HG02973 (cell line): ENCODE results near the gene TMEM115.

ENCODE experiments used
- ATAC-seq: cut with Tn5 transposase; IDR thresholded peaks from one replicate; pipeline ENCODE4 v1.9.1; 2021; ENCODE audit warnings: moderate library complexity; ENCODE audit not compliant: unreplicated experiment

Gene TMEM115

DNA sequence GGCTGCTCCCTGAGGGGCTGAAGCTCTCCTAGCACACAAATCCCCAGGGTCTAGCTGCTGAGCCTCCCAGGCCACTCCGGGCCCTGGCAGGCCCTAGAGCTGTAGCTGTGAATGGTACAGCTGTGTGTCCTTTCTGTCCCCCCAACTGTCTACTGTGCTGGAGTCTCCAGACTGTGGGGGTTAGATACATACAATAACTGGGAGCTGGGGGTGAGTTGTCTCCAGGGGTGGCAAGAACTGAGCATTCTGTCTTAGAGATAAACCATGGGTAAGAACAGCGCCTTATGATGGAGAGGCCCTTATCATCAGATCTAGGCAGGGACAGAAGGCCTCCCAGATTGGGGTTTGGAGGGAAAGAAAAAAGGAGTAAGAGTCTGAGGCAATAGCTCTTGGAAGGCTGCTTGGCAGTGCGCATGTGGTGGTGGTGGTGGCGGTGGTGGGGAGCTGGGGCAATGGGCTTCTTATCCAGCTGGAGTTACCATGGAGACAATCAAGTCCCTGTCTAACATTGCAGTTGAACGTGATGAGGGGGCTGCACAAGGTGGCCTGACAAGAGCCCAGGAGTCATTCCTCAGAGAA lies 5.0 kb downstream of the TMEM115 start:
- no peak for ATAC-seq

DNA sequence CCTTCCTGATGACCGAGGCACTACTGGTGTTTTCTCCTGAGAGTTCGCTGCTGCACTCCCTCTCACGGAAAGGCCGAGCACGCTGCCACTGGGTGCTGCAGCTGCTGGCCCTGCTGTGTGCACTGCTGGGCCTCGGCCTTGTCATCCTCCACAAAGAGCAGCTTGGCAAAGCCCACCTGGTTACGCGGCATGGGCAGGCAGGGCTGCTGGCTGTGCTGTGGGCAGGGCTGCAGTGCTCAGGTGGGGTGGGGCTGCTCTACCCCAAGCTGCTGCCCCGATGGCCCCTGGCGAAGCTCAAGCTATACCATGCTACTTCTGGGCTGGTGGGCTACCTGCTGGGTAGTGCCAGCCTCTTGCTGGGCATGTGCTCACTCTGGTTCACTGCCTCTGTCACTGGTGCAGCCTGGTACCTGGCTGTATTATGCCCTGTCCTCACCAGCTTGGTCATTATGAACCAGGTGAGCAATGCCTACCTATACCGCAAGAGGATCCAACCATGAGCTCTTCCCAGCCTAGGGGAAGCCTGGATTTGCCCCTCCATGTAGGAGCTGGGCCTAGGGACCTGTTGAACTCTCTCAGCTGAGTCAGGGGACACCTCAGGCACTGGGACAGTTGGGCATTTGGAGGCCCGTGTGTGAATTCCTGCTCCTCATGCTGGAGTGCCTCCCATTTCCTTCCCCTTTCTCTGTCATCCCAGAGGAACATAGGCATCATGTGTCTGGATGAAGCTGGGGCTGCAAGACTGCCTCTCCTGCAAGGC lies 5.9 kb downstream of the TMEM115 start:
- no peak for ATAC-seq

DNA sequence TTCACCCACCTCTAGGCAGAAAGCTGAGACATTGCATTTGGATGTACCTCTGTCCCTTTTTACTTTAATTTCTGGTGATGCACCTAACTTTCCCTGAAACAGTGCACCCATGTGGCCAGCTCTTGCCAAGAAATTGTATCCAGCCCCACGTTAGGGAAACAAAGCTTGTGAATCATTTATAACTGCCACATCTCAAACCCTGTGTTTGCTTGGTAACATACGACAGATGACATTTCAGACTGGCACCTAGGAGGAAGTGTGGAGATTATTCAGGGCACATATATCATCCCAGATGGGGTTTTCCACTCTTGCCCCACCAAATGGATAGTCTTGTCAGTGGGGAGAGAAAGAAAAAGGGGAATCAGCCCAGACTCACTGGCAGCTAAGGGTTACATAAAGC lies 6.5 kb downstream of the TMEM115 start:
- no peak for ATAC-seq

DNA sequence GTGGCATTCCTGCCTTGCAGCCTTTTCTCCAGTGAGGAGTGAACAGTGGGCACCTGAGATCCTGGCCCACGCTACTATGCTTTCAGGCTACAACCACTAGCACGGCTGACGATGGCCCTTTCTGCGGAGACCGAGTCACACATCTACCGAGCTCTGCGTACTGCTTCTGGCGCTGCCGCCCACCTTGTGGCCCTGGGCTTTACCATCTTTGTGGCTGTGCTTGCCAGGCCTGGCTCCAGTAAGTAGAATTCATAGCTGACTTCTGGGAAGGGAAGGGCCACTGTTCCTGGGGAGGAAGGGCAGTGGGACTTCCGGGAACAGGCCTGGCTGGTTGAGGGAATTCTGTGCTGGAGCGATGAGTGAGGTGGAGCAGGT lies 8.0 kb downstream of the TMEM115 start:
- ATAC-seq, result no peak

DNA sequence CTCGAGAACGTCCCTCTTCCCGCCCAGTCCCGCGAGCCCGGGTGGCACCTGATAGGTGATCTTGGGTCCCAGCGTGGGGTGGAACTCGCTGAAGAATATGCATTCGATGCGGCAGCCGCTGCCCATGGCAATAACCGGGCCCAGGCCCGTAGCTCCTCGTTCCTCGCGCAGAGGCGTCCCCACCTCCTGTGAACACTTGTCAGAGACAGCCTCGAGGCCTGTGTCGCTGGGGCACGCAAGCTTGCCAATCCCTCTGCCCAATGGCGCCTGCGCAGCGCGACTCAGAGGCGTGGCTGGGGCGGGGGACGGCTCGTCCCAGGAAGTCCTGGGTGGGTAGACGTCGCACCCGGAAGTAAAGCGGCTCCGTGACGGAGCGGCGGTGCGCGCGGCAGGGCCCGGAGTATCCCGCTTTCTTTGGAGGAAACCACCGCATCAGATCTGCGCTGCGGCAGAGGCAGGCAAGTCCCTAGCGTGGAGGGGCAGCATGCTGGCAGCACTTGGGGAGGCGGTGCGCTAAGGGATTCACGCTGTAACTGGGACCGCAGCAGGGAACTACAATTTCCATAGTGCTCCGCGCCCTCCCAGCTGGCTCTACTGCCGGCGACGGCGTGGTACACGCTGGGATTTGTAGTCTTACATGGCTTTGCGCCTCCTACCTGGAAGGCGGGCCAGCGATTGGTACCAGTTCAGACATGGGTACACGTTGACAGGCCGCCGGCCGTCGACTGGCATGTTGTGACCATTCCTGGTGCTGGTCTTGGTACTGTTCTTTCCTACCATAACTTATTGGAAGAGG lies 8.6 kb downstream of the TMEM115 start, which contains the start of the genes CYB561D2 and NPRL2:
CYB561D2 (plus strand) TSS at position 336 of the 796 bp plus-strand sequence. CDS start 572 bp downstream, outside the sequence.
NPRL2 (minus strand) TSS at position 249 of the 796 bp plus-strand sequence; CDS start at position 126, 123 bp downstream.
- ATAC-seq, result peak; percentile 74

DNA sequence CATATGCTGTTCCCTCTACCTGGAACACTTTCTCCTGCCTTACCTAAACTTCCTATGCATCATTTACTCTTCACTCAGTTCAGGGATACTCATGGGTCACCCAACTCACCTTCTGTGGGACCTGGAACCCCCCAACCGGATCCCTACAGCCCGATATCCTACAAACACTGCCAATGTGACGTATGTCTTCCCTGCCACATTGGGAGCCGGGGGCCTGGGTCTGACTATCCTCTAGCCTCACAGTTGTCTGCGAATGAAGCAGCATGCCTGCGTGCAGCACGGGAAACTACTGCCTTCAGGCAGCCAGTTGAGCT lies 9.2 kb downstream of the TMEM115 start:
- ATAC-seq, result no peak

DNA sequence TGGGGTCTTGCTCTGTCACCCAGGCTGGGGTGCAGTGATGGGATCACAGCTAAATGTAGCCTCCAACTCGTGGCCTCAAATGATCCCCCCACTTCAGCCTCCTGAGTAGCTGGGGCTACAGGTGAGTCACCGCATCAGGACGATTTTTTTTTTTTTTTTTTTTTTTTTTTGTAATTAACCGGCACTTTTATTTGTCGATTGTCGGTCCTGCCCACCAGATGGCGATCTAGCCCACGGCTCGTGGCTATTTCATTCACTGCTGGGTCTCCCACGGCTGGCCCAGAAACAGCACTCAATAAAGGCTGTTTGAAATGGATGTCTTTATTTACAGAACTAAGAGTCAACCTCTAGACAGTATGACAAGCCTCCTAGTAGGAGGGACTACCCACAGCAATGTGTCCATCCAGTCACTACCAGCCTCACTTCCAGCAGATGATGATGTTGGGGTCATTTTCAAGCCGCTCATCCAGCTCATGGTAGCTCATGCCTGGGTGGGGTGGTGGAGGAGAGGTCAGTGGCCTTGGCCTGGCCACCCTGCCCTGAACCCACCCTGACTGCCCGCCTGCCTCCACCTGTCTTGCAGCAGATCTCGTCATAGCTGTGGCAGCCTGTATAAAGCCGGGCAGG lies 12.0 kb downstream of the TMEM115 start:
- ATAC-seq, result no peak

DNA sequence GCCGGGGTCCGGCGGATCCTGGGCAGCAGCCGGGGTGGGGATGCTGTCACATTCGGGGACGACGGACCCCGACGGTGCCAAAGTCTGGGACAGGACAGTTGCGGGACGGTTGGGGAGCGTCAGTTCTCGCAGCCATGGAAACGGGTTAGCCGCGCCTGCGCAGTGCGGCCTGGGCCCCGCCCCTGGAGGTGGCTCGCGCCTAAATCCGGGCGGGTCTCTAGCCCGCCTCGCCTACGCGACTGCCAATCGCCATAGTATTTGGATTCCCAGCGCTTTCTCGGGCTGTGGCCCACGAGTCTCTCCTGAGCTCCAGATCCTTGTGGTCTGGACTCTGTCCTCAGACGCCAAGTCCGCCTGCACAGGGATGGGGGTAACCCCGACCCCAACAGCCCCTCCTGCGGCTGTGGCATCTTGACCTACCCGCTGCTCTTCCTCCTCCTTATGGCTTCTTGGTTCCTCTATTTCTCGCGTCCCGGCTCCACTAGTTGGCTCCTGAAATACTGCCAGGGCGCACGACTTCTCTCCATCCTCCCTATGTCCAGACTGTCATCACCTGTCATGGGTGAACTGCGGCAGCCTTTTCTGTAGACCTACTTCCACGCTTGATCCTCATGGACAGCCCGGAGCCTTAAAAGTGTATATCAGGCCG lies 13.6 kb downstream of the TMEM115 start, which contains the start of gene ZMYND10:
ZMYND10 (minus strand) TSS at position 147 of the 649 bp plus-strand sequence. CDS start 153 bp downstream, outside the sequence.
- no peak for ATAC-seq

DNA sequence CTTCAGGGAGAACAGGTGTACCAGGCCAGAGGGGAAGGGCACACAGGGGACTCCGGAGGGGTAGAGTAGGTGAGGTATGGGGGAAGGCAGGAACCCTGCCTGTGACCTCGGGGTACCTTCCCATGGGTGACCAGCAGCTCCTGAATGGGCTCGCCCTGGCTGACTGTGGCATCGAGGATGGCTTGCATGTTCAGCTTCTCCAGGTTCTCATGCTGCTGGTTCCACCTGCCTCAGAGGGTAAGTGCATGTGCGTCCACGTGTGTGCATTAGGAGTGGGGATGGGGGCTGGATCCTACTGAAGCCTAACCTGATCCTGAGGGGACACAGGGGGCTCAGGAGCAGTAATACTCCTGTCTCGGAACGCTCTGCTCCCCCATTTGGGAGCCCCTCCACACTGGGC lies 14.3 kb downstream of the TMEM115 start:
- no peak for ATAC-seq

DNA sequence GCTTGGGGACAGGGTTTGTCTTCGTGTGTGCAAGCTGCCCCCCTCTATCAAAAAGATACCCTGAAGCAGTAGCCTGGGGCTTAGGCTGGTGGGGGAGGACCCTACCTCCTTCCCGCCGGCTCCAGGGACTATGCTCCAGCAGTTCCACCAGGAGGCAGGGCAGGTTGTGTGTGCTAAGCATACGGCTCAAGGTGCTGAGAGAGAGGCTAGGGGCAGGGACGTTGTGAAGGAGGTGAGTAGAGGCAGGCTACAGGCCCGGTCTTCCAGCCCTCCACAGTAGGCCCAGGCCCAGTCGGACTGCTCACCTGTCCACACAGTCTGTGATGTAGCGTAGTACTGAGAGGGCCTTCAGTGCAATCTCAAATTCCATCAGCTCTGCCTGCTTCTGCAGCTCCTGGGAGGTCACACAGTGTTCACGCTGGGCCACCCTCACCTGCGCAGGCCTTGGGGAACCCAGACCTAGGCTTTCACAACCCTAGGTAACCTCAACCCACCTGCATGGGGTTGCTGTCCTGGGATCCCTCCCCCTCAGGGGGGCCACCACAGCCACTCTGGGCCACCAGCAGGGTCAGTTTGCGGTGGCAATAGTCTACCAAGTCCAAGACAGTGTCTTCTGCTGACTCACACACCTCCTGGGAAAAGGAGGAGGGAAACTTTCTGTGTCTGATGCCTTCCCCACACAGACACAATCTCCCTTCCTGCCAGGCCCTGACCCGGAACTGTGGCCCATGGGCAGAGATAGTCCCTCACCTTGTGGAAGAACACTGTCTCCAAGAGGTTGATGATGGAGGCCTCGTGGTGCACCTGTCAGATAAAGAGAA lies 16.3 kb downstream of the TMEM115 start:
- ATAC-seq, result no peak

DNA sequence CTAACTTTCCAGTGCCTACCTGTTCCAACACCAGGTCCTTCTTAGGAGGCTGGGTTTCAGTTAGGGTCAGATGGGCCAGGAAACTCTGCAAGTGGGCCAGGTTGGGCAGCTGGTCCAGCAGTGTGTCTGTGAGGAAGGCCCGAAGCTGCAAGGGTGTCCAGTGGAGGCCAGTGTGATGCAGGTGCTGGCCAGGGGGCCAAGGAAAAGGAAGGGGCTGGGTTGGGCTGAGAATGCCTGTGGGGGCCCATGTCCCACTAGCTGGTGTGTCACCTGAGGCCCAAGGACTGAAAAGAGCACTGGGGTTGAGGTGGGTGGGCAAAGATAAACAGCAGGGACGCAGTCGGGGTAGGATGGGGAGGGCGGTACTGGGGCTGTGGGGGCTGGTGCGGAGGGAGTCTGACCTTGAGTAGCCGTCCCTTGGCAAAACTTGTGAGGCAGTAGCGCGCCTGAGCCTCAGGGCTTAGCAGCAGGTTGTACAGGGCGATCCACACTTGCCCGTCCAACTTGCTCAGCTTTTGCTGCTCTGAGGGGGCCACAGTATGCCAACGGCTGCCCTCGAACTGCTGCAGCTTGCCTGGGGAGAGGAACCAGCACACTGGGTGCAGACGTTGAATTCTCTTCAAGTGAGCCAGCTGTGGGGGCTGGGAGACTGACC lies 17.2 kb downstream of the TMEM115 start:
- no peak for ATAC-seq

DNA sequence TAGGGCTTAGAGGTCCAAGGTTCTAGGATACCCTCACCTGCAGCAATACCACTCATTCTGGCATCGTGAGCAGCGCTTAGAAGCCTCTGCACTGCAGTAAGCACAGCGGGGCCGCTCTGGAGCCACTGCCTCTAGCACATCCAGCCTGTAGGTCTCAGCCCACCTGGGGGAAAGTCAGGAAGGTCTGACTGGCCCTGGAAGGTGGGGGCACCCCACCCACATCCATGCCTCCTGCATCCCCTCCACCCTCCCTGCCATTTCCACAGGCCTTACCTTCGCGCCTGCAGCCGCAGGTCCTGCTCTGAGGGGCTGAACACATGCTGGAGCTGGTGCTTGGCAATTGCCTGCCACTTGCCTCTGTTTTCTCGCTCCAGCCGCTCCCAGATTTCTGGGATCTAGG lies 17.8 kb downstream of the TMEM115 start:
- ATAC-seq, result no peak

DNA sequence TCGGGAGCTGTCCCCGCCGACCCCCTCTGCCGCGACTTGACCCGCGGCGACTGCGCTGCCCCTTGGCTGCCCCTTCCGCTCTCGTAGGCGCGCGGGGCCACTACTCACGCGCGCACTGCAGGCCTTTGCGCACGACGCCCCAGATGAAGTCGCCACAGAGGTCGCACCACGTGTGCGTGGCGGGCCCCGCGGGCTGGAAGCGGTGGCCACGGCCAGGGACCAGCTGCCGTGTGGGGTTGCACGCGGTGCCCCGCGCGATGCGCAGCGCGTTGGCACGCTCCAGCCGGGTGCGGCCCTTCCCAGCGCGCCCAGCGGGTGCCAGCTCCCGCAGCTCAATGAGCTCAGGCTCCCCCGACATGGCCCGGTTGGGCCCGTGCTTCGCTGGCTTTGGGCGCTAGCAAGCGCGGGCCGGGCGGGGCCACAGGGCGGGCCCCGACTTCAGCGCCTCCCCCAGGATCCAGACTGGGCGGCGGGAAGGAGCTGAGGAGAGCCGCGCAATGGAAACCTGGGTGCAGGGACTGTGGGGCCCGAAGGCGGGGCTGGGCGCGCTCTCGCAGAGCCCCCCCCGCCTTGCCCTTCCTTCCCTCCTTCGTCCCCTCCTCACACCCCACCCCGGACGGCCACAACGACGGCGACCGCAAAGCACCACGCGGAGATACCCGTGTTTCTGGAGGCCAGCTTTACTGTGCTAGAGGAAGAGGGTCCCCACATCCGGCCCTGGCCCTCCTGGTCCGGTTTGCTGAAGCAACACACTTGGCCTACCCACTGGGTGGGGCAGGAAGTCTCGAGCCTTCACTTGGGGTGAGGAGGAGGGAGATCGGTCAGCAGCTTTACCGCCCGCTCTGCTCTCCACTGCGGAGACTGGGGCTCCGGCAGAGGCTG lies 18.6 kb downstream of the TMEM115 start, which contains the start of gene RASSF1:
RASSF1 (minus strand) TSS at position 389 of the 882 bp plus-strand sequence; CDS start at position 358, 31 bp downstream.
- ATAC-seq, result no peak

DNA sequence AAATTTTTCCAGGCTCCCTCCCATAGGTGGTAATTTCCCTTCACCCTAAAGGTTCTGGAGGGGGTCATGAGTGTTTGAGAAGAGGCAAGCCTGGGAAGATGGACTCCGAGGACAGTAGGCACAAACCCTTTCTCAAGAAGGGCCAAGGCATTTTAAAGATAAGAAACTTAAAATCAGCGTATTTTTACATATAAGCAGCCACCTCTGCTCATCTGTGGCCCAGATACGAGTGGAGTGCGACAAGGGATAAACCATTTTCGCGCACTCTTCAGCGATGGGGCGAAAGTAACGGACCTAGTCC lies 19.2 kb downstream of the TMEM115 start:
- ATAC-seq, result no peak

DNA sequence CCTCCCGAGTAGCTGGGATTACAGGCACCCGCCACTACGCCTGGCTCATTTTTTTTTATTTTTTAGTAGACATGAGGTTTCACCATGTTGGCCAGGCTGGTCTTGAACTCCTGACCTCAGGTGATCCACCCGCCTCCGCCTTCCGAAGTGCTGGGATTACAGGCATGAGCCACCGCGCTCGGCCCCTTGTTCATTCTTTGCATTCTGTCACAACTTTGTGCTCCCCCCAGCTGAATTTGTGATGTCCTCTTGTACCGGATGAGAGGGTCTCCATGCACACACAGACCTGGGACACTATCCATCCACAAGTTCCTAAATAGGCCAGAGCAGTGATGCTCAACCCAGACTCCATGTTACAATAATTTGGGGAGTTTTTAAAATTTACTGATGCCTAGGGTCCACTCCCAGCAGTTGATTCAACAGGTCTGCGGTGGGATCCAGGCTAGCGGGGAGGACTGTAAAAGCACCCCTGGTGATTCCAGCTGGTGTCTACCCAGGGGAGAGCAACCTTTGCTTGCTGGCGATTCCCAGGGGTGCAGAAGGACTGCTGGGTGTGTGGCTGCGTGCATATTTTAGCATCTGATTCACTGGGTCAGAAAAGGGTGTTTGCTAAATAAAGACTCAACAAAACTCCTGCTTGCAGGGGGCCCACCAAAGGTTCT lies 19.7 kb downstream of the TMEM115 start:
- ATAC-seq, result no peak

DNA sequence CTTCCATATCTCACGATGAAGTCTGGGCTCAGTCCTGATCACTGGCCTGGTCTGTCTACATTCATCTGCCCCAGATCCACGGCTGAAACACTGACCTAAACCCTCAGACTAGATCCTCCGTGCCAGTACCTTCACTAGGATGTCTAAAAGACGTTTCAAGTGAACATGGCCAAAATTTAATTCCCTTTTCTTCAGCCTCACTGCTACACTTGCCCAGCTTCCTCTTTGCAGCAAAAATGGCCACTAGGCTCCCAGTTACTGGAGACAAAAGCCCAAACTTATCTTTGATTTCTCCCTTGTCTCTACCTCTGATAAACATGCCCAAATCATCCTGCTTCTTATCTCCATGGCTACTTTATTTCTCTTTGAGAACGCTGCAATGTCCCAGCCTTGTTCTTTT lies 20.4 kb downstream of the TMEM115 start:
- ATAC-seq, result no peak

DNA sequence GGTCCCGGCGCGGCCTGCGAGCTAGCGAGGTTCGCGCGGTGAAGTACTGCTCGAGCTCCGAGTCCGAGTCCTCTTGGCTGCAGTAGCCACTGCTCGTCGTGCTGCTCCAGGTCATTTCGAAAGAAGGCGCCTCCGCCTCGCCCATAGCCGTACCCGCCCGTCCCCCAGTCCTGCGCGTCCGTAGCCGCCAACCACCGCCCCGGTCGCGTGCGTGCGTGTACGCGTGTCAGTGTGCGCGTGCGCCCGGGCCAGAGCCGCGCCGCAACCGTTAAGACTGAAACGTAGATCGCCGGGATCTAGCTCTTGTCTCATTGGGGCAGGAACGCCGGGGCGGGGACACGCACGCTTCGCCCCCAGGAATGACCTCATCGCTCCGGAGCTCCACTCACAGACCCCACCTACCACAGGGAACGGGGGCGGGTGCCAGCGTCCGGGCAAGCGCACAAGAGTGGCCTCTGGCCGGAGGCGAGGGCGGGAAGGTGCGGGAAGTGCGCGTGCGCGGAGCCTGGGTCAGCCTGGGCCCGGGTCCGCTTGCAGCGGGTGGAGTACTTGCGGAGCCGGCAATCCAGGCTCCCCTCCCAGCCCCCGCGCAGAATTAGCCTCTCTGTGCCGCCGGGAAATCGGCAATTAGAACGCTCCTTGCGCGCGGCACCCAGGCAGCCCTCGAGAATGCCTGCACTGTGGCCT lies 22.0 kb downstream of the TMEM115 start:
- ATAC-seq, result peak; percentile 65
